GM20431 (cell line): Measurements from ENCODE around the gene NARF.
"Not testable (repeated sequence)": the region's sequence is repeated elsewhere in the genome, so short reads cannot be mapped to it uniquely, and the experiment has no call there.

Experiments
- in situ Hi-C: fragments of 300-500 bp; cut with MseI, MboI; formaldehyde crosslinking; loops from one replicate; pipeline ENCODE4 v1.15.0; 2020; ENCODE audit warnings: low sequenced_read_pairs; ENCODE audit not compliant: unreplicated experiment

NARF gene

GRCh38 chr17:82444941-82445521 lies 13.5 kb upstream of the NARF start:
- in situ Hi-C loops = no loop called here

DNA sequence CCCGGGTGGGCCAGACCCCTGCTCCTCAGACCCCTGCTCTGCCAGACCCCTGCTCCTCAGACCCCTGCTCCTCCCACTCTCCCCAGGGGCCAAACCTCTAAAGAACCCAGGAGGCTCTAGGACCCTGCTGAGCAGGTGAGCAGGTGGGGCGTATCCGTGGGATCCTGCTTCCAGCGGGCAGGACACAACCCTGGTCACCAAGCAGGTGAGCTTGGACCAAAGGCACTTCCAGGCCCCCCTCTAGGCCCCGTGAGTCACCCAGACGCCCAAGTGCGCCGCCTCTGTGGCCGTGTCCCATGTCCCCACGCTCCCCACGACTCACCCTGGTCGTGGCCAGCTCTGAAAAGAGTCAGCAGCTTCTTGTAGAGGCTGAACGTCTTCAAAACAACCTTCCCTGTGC lies 13.0 kb upstream of the NARF start:
- in situ Hi-C loops = no loop called here

DNA sequence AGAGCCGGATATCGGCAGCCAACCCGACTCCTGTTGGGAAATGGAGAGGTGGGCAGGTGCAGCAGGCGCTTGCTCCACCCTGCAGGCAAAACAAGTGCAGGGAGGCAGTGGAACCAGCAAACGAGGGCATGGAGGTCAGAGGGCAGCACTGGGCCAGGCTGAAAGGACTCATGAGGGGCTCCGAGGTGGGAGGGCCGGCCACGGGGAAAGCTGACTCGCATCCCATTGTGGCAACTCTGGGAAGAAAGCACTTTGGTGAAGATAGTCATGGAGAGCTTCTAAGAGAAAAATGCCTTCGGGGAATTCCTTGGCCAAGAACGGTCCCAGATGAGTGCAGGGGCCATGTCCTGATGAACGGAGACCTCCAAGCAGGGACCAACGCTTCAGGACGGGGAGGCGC lies 12.4 kb upstream of the NARF start:
- in situ Hi-C loops = no loop called here

DNA sequence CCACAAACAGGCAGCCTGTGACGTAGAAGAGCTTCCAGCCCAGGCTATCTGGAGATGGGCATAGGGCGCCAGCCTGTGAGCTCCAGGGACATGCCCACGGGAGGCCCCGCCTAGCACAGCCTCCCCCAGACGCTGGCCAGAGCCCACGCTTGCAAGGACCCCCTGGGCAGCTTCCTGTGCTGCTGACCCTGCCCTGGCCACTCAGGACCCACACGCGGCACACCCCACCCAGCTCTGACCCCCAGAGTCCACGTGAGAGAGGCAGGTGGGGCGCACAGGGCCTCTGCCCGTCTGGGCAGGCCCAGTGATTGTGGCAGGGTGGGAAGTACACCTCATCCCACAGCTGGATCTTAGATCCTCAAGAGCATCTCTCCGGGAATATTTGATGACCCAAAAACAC lies 11.9 kb upstream of the NARF start:
- in situ Hi-C loops = no loop called here

- in situ Hi-C loops = no loop called here
These were observed 10.7 kb upstream of the NARF start for GRCh38 chr17:82447876-82448275.

GRCh38 chr17:82449131-82449882 lies 9.2 kb upstream of the NARF start:
- in situ Hi-C loops = no loop called here

GRCh38 chr17:82449883-82450356 lies 8.6 kb upstream of the NARF start:
- in situ Hi-C loops = no loop called here

DNA sequence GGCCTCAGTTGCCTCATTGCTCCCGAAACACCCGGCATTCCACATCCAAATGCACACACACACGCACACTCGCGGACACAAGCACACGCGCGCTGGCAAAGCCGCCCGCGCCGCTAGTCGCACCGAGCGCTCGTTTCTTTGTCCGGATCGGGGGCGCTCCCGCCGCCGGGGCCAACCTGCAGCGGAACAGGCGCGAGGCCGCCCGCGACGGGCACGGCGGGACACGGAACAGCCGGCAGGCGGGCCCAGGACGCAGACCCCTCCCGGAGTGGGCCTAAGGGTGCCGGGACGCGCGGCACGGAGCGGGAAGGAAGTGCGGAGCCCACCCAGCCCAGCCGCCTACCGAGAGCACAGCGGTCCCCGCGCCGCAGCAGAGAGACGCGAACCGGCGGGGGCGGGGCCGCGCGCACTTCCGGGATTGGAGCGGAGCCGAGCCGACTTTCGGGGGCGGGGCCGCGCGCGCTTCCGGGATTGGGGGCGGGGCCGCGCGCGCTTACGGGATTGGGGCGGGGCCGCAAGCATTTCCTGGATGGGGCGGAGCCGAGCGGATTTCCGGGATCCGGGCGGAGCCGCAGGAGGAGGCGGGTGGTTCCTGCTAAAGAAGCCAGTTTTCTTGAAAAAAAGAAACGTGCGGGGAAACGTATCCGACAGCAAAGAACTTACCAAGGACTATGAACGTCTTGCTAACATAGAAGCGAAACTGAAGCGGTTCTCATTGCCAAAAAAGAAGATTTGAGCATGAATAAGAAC lies 8.0 kb upstream of the NARF start, which contains the start of gene CYBC1:
TSS of gene CYBC1 (minus strand) at position 396 of the 750 bp plus-strand sequence. CDS start 1,498 bp downstream, outside the sequence.
- in situ Hi-C loops = no loop called here

DNA sequence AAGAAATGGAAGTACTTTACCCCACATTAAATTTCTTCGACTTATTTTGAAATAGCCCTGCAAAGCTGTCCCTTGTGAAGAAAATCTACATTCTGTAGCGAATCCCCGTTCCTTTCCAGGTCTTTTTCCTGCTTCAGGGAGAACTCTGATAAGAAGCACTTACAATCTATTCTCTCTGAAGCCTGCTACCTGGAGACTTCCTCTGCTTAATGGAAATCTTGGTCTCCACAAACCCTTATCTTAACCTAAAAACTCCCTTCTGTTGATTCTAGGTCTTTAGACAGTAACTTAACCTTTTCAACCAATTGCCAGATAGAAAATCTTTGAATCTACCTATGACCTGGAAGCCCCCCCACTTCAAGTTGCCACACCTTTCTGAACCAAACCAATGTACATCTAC lies 6.4 kb upstream of the NARF start:
- in situ Hi-C loops = no loop called here

DNA sequence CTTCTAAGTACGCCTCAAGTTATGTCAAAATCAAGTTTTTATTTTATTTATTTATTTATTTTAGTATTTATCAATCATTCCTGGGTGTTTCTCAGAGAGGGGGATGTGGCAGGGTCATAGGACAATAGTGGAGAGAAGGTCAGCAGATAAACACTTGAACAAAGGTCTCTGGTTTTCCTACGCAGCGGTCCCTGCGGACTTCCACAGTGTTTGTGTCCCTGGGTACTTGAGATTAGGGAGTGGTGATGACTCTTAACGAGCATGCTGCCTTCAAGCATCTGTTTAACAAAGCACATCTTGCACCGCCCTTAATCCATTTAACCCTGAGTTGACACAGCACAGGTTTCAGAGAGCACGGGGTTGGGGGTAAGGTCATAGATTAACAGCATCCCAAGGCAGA lies 5.4 kb upstream of the NARF start:
- in situ Hi-C loops = not testable (repeated sequence)

DNA sequence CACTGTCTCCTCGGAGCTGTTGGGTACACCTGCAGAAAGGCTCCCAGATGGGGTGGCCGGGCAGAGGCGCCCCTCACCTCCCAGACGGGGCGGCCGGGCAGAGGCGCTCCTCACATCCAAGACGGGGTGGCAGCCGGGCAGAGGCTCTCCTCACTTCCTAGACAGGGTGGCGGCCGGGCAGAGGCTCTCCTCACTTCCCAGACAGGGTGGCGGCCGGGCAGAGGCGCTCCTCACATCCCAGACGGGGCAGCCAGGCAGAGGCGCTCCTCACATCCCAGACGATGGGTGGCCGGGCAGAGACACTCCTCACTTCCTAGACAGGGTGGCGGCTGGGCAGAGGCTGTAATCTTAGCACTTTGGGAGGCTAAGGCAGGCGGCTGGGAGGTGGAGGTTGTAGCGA lies 4.8 kb upstream of the NARF start:
- in situ Hi-C loops = not testable (repeated sequence)

DNA sequence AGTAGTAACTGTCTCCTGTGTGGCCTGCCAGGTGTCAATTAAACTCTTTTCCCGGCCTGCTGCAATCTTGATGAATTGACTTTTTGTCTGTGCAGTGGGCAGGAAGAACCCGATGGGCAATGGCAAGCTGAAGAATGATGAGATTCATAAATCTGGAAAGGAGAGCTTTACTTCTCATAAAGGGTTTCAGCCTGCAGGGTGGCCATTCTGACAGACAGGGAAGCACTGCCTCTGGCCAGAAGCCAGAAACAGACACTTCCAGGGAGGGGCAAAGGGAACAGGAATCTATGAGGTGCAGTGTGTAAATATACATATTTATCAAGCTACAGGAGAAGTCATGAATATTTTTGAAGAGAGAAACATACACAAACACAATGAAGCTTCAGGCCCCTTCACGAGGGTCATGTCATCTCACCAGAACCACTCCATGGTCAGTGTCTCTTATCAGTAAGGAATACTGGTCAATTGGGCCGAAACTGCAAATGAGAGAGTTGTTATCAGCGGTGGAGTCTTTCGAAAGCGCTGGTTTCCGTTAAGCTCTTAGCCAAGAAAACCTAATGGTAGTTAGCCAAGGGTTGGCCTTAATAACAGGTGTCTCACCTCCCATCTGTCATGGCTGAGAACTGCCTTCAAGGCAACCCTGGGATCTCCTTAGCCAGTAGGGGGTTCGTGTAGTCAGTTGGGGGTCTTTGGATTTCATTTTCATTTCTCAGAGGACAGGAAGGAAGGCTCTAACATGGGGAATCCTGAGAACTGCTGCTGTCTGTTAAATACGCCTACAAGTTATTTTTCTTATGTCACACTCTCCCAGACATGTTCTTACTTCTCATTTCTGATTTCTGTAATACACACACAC lies 1.2 kb upstream of the NARF start:
- in situ Hi-C loops = no loop called here

- in situ Hi-C loops = no loop called here
These were observed 687 bp upstream of the NARF start for GRCh38 chr17:82457929-82458178.

- in situ Hi-C loops = no loop called here
These were observed 414 bp downstream of the NARF start for GRCh38 chr17:82458885-82459424.

GRCh38 chr17:82459936-82460335 lies 1.4 kb downstream of the NARF start:
- in situ Hi-C loops = not testable (repeated sequence)

GRCh38 chr17:82461827-82462524 lies 3.4 kb downstream of the NARF start:
- in situ Hi-C loops = no loop called here

DNA sequence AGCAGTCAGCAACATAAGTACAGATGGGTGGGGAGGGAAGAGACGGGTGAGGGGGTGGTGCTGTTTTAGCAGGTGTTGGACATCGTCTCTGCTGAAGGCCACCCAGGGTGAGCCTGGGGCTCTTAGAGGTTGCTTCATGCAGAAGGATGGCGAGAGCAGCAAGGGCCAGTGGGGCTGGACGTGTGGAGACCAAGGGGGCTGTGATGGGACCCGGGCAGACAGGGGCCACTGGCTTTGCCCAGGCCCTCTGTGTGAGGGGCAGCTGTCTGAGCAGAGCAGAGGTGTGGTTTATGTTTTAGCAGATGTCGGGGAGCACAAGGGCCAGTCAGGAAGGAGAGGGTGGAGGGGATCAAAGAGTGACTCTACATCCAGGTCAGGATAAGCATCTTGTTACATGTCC lies 4.8 kb downstream of the NARF start:
- in situ Hi-C loops = no loop called here

- in situ Hi-C loops = no loop called here
These were observed 5.5 kb downstream of the NARF start for GRCh38 chr17:82463925-82464566.

DNA sequence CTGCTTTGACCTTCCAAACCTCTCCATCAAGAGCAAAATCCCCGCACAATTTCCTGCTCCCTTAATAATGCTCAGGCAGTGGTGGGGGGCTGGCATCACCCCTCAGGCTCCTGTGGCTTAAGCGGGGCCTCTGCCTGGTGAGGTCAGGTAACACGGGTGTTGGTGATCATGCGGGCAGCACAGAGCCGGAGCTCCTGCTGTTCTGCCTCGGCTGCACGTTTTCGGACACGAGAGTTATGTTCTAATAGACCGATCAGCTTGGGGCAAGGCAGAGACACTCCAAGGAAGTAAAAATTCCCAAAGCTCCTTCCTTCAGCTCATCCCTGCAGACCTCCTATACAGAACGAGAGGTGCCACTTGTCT lies 6.0 kb downstream of the NARF start:
- in situ Hi-C loops = no loop called here
